B cell (primary cell): Measurements from ENCODE around the gene PSMC3IP.

Source experiments
- EZH2 ChIP-seq: IDR thresholded peaks from 2 replicates; pipeline ENCODE4 v1.6.1; 2012; ENCODE audit warnings: borderline replicate concordance, low read depth, mild to moderate bottlenecking, moderate library complexity, low read length; ENCODE audit not compliant: insufficient read depth, poor library complexity, severe bottlenecking
- TF ChIP-seq, protein P1 (sequence below): fragments of 200-600 bp; IDR thresholded peaks from one replicate; pipeline ENCODE4 v1.8.0; 2022; ENCODE audit warnings: antibody characterized with exemption, mild to moderate bottlenecking

DNA sequence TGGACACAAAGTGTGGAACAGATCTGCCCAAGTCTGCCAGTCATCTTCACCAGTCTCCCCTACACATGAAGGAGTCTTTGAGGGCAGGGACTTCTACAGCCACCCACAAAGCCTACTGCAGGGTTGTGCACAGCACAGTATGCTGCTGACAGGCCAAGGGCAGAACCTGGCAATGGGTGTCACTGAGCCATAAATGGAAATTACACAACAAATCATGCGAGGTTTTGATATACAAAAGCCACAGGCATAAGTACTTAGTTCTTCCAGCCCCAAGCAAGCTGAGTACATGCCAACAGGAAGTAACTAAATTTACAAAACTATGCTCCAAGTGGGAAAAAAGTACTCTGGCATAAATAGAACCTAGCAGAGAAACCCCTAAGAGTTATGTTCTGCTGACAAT is 7.8 kb upstream of the PSMC3IP start:
- TF ChIP-seq, protein P1, sequence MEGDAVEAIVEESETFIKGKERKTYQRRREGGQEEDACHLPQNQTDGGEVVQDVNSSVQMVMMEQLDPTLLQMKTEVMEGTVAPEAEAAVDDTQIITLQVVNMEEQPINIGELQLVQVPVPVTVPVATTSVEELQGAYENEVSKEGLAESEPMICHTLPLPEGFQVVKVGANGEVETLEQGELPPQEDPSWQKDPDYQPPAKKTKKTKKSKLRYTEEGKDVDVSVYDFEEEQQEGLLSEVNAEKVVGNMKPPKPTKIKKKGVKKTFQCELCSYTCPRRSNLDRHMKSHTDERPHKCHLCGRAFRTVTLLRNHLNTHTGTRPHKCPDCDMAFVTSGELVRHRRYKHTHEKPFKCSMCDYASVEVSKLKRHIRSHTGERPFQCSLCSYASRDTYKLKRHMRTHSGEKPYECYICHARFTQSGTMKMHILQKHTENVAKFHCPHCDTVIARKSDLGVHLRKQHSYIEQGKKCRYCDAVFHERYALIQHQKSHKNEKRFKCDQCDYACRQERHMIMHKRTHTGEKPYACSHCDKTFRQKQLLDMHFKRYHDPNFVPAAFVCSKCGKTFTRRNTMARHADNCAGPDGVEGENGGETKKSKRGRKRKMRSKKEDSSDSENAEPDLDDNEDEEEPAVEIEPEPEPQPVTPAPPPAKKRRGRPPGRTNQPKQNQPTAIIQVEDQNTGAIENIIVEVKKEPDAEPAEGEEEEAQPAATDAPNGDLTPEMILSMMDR: no peak
- no peak for TF ChIP-seq EZH2
